GM12801 (cell line): ENCODE results near the gene CD33.

Experiments used
- CTCF ChIP-seq: IDR thresholded peaks from one replicate; pipeline ENCODE4 v1.5.1; 2011; ENCODE audit warnings: control low read depth; ENCODE audit not compliant: insufficient read length; ENCODE audit errors: extremely low read depth

The CD33 gene

GRCh38 chr19:51271067-51271466, 46.2 kb downstream of the CD33 start:
- no peak for TF ChIP-seq CTCF

GRCh38 chr19:51272183-51272810, 47.4 kb downstream of the CD33 start:
- TF ChIP-seq CTCF: no peak

- TF ChIP-seq CTCF: no peak
Observed at GRCh38 chr19:51274049-51274770, 49.3 kb downstream of the CD33 start.

GRCh38 chr19:51277112-51277511, 52.2 kb downstream of the CD33 start:
- no peak for TF ChIP-seq CTCF

GRCh38 chr19:51282335-51282734, 57.5 kb downstream of the CD33 start:
- no peak for TF ChIP-seq CTCF

GRCh38 chr19:51285682-51286081, 60.8 kb downstream of the CD33 start:
- no peak for TF ChIP-seq CTCF
